K562 (cell line): ENCODE measurements around the gene ACSL3. TPM values are rescaled to one million over a fixed set of nuclear protein-coding genes. Genes with fewer than 3 reads are reported as not detected.

Experiments
- ATAC-seq: fragments of 200-7000 bp; cut with Tn5 transposase; 3 replicates; pipeline ENCODE4 v1.9.1; 2020; ENCODE audit warnings: moderate library complexity
- BruUV-seq: library from RNA; stranded (reverse); fragments of 400-500 nt; replicated peaks from 2 replicates; lab custom pipeline; 2021; lab: Mats Ljungman, UMichigan
- CTCF ChIA-PET: fragments of 300-600 bp; formaldehyde crosslinking; extraction: SDS; loops from one replicate; lab custom pipeline; 2021; ENCODE audit warnings: low intra/inter-chr PET ratio; lab: Yijun Ruan, JAX
- POLR2A ChIA-PET: fragments of 300-600, 350-650 bp; sonication (Branson Sonifier 250); formaldehyde crosslinking; extraction: SDS; loops from one replicate; lab custom pipeline; 2021; ENCODE audit warnings: antibody characterized with exemption, inconsistent platforms; lab: Yijun Ruan, JAX
- DNase-seq, 4 experiments: peaks; one replicate each; pipeline versions ENCODE4 v3.0.0 to v3.0.0-alpha.2; 2011 to 2018; ENCODE audit warnings: low spot score in 3 of 4, mixed read lengths in 3 of 4; ENCODE audit errors: extremely low read depth in 1 of 4
- FAIRE-seq: peaks from 2 replicates; lab custom pipeline; 2011; peaks lifted over from hg19 to GRCh38; lab: Jason Lieb, UNC
- H2AFZ ChIP-seq: 2 replicates; pipeline ENCODE4 v1.6.0; 2011; ENCODE audit warnings: low read depth, low read length, control low read depth, inconsistent platforms
- H3K27ac ChIP-seq: fragments of 200-600 bp; 3 replicates; pipeline ENCODE4 v1.8.0; 2011; ENCODE audit warnings: low read depth, mild to moderate bottlenecking, control low read depth, inconsistent platforms, low read length, moderate library complexity, mixed read lengths; ENCODE audit errors: extremely low read depth
- H3K27me3 ChIP-seq, 2 experiments: fragments of 300-600 bp in 1 of 2; 2 replicates in 1 of 2; 3 replicates in 1 of 2; pipeline versions ENCODE4 v1.6.0 to v1.8.0; 2011; ENCODE audit warnings: inconsistent platforms in 2 of 2, low read length in 2 of 2, mild to moderate bottlenecking in 1 of 2, mixed read lengths in 1 of 2, moderate library complexity in 1 of 2; ENCODE audit not compliant: control insufficient read depth in 2 of 2, insufficient read depth in 2 of 2
- H3K36me3 ChIP-seq: fragments of 300-600 bp; 3 replicates; pipeline ENCODE4 v1.8.0; 2011; ENCODE audit warnings: mild to moderate bottlenecking, low read length, inconsistent platforms; ENCODE audit not compliant: control insufficient read depth, insufficient read depth
- H3K4me1 ChIP-seq, 2 experiments: fragments of 200-600 bp in 1 of 2; replicated peaks in 1 of 2; 2 replicates in 1 of 2; 3 replicates in 1 of 2; pipeline versions ENCODE4 v1.5.1 to v1.8.0; 2011; ENCODE audit warnings: inconsistent platforms in 2 of 2, low read length in 2 of 2, mild to moderate bottlenecking in 1 of 2, mixed read lengths in 1 of 2, moderate library complexity in 1 of 2; ENCODE audit not compliant: control insufficient read depth in 2 of 2, insufficient read depth in 2 of 2
- H3K4me2 ChIP-seq: 2 replicates; pipeline ENCODE4 v1.6.1; 2011; ENCODE audit warnings: low read length, control low read depth, inconsistent platforms, mixed read lengths; ENCODE audit not compliant: insufficient read depth
- H3K4me3 ChIP-seq: fragments of 200-600 bp; sonication (generic), shearing (Covaris generic); 2 replicates; pipeline ENCODE4 v1.5.1; 2016; ENCODE audit warnings: control low read depth, inconsistent platforms
- H3K79me2 ChIP-seq: fragments of 200-600 bp; 3 replicates; pipeline ENCODE4 v1.8.0; 2011; ENCODE audit warnings: low read length, inconsistent platforms; ENCODE audit not compliant: control insufficient read depth, insufficient read depth
- H3K9ac ChIP-seq, 2 experiments: 2 replicates each; pipeline versions ENCODE4 v1.6.0 to v1.6.1; 2011; ENCODE audit warnings: low read depth in 2 of 2, low read length in 2 of 2, control low read depth in 1 of 2, inconsistent platforms in 1 of 2, mild to moderate bottlenecking in 1 of 2, mixed read lengths in 1 of 2; ENCODE audit not compliant: insufficient read depth in 1 of 2
- H3K9me1 ChIP-seq: one replicate; pipeline ENCODE4 v1.6.0; 2011; ENCODE audit warnings: inconsistent platforms, mild to moderate bottlenecking, low read length, moderate library complexity; ENCODE audit not compliant: control insufficient read depth, insufficient read depth
- H3K9me3 ChIP-seq: replicated peaks from 2 replicates; pipeline ENCODE4 v1.5.1; 2011; ENCODE audit warnings: low read depth, low read length, inconsistent platforms; ENCODE audit not compliant: control insufficient read depth, insufficient read depth
- H4K20me1 ChIP-seq: replicated peaks from 2 replicates; pipeline ENCODE4 v1.6.1; 2011; ENCODE audit warnings: low read length, inconsistent platforms, mixed read lengths; ENCODE audit not compliant: control insufficient read depth, insufficient read depth
- CBX8 ChIP-seq: fragments of 200-600 bp; sonication (generic); IDR thresholded peaks from 2 replicates; pipeline ENCODE4 v1.6.1; 2012; ENCODE audit warnings: borderline replicate concordance, mixed run types, low read depth, mild to moderate bottlenecking, moderate library complexity, mixed read lengths, low read length, control low read depth, inconsistent platforms; ENCODE audit not compliant: poor library complexity, severe bottlenecking; ENCODE audit errors: extremely low read depth
- CHCHD3 ChIP-seq: fragments of 250-450 bp; sonication (Bioruptor Pico); IDR thresholded peaks from 2 replicates; pipeline ENCODE4 v2.1.2; 2022; ENCODE audit warnings: mild to moderate bottlenecking
- GATAD2A ChIP-seq: fragments of 450-650 bp; IDR thresholded peaks from 2 replicates; pipeline ENCODE4 v1.6.1; 2017
- GATAD2B ChIP-seq: fragments of 450-650 bp; IDR thresholded peaks from 2 replicates; pipeline ENCODE4 v1.6.1; 2017; ENCODE audit warnings: mild to moderate bottlenecking, borderline replicate concordance
- HIVEP1 ChIP-seq: fragments of 250-450 bp; sonication (Bioruptor Pico); IDR thresholded peaks from 2 replicates; pipeline ENCODE4 v1.4.0; 2020; ENCODE audit warnings: mild to moderate bottlenecking
- HMGN3 ChIP-seq: IDR thresholded peaks from 2 replicates; pipeline ENCODE4 v1.6.1; 2011; ENCODE audit warnings: borderline replicate concordance, low read depth, mild to moderate bottlenecking, mixed read lengths, low read length; ENCODE audit not compliant: insufficient read length; ENCODE audit errors: extremely low read depth
- HNRNPH1 ChIP-seq: fragments of 200-400 bp; formaldehyde crosslinking; optimal IDR thresholded peaks from 2 replicates; pipeline ENCODE3; 2017; ENCODE audit warnings: low read depth, mild to moderate bottlenecking, low read length, moderate library complexity
- NFIC ChIP-seq: fragments of 450-650 bp; IDR thresholded peaks from 2 replicates; pipeline ENCODE4 v1.6.1; 2017; ENCODE audit warnings: mild to moderate bottlenecking, inconsistent platforms
- NR4A1 ChIP-seq, 2 experiments: fragments of 250-450 bp in 1 of 2; fragments of 450-650 bp in 1 of 2; sonication (Bioruptor Pico) in 1 of 2; IDR thresholded peaks; 2 replicates each; pipeline versions ENCODE4 v1.4.0 to v1.6.1; 2016 to 2020; ENCODE audit warnings: mild to moderate bottlenecking in 2 of 2, missing compliant biosample characterization in 1 of 2, missing genetic modification characterization in 1 of 2, moderate library complexity in 1 of 2
- PRPF4 ChIP-seq: fragments of 200-400 bp; formaldehyde crosslinking; IDR thresholded peaks from one replicate; pipeline ENCODE4 v1.6.1; 2017; ENCODE audit warnings: low read length, low read depth, mild to moderate bottlenecking; ENCODE audit not compliant: insufficient read depth, poor library complexity, severe bottlenecking
- XRCC3 ChIP-seq: fragments of 450-650 bp; IDR thresholded peaks from 2 replicates; pipeline ENCODE4 v1.6.1; 2017; ENCODE audit warnings: mild to moderate bottlenecking, moderate library complexity
- ZNF140 ChIP-seq: fragments of 250-450 bp; sonication (Bioruptor Pico); IDR thresholded peaks from 2 replicates; pipeline ENCODE4 v1.8.0; 2021; ENCODE audit warnings: moderate library complexity, mild to moderate bottlenecking, inconsistent platforms
- ZNF274 ChIP-seq: IDR thresholded peaks from 2 replicates; pipeline ENCODE4 v1.6.1; 2011; ENCODE audit warnings: low read depth, mild to moderate bottlenecking, low read length, moderate library complexity, borderline replicate concordance
- ZNF316 ChIP-seq: fragments of 450-650 bp; IDR thresholded peaks from 2 replicates; pipeline ENCODE4 v1.6.1; 2016
- WGBS: fragments of 100-300 bp; shearing (Covaris generic); methylation state at CpG from one replicate; pipeline ENCODE4 v1.1.6; 2016; ENCODE audit warnings: low coverage, mixed read lengths; ENCODE audit not compliant: insufficient coverage; ENCODE audit errors: missing lambda C conversion rate; 5-methylcytosine and 5-hydroxymethylcytosine counted together
- in situ Hi-C: fragments of 300-500 bp; cut with MboI; formaldehyde crosslinking; loops from 4 replicates; pipeline ENCODE4 v1.15.0; 2018; ENCODE audit warnings: inconsistent platforms, mixed read lengths
- intact Hi-C: fragments of 100-400 bp; cut with micrococcal nuclease; formaldehyde crosslinking; loops from 2 replicates; pipeline ENCODE4 v1.14.2; 2022
- polyA plus RNA-seq, 8 experiments: library from polyadenylated mRNA; depleted of rRNA in 4 of 8; stranded (reverse) in 5 of 8; unstranded in 3 of 8; fragments of >200 nt; fragmentation: Nextera tagmentation in 2 of 8; fragmentation: Illumina TruSeq in 1 of 8; extraction: Ambion mirVana in 2 of 8; extraction: Trizol in 1 of 8; gene quantifications; 2 replicates each; pipeline versions ENCODE4 v1.2.1 to v1.2.3, GENCODE V29; 2011 to 2014; ENCODE audit warnings: inconsistent platforms in 1 of 8, missing spikeins in 1 of 8
- total RNA-seq, 7 experiments: library from RNA; depleted of rRNA in 6 of 7; stranded (reverse); fragments of >200 nt in 6 of 7; fragmentation: Illumina TruSeq in 2 of 7; extraction: Trizol in 2 of 7; gene quantifications; 2 replicates each; pipeline versions ENCODE4 v1.2.1 to v1.2.3, GENCODE V29; 2011 to 2021; ENCODE audit warnings: low replicate concordance in 1 of 7

ACSL3 gene
- total and polyA plus RNA-seq, 9 of the 15 experiments (the other 6 are each of a cell fraction or from before 2014, with no cell fraction given) = 21.3 to 123 (median 85.2) TPM

- no peak for TF ChIP-seq HIVEP1 (CRISPR knock-in tag)
- no peak for TF ChIP-seq GATAD2B
- no peak for TF ChIP-seq NR4A1 (CRISPR knock-in tag; IDR thresholded peaks at IDR 0.05)
- no peak for TF ChIP-seq NR4A1 (tag; IDR thresholded peaks at IDR 0.05)
- no peak for TF ChIP-seq XRCC3
- TF ChIP-seq PRPF4 = no peak
- no peak for TF ChIP-seq HNRNPH1
- TF ChIP-seq NFIC = no peak
- no peak for TF ChIP-seq CBX8
- TF ChIP-seq GATAD2A = no peak
- TF ChIP-seq HMGN3 = no peak
- TF ChIP-seq ZNF274 = no peak
These were observed 86.0 kb downstream of the ACSL3 start (continued) for GRCh38 chr2:222946700-222947287.

- Histone ChIP-seq H3K36me3 (no peaks in the 10 kb centered on the region), H3K27me3 (no peaks in the 10 kb centered on the region)
- POLR2A ChIA-PET = interaction anchor here (0.7 to 1.2 kb wide), 2 partner anchors 15 to 1593 kb away, joined by 3 read pairs; no protein-coding TSS in a partner anchor
- no peak for TF ChIP-seq CHCHD3 (CRISPR knock-in tag)
- TF ChIP-seq ZNF140 (CRISPR knock-in tag) = no peak
- peak; percentile 33; the same call in 1 of the 2 replicates for TF ChIP-seq ZNF316
- TF ChIP-seq, all 486 proteins: peak for 1
- intact Hi-C loops = no loop called here
- WGBS = 0% methylated on average over 1 of the region's 1 CpG
- H3K9ac ChIP-seq = no peak overlapping the region
- H2AFZ ChIP-seq = no peak overlapping the region
- CTCF ChIA-PET = no interaction called here
- H4K20me1 ChIP-seq = no peaks in the 10 kb centered on the region
- DNase-seq (no peak), ATAC-seq (no peak), FAIRE-seq (no peak)
- H3K4me2 ChIP-seq = no peak overlapping the region
- no peaks in the 10 kb centered on the region for H3K4me1 ChIP-seq
- no peaks in the 10 kb centered on the region for H3K9me1 ChIP-seq
- in situ Hi-C loops = no loop called here
- no peaks in the 10 kb centered on the region for H3K9me3 ChIP-seq
- H3K79me2 ChIP-seq = no peaks in the 10 kb centered on the region
- no TSS peak for BruUV-seq
- no peak overlapping the region for H3K4me3 ChIP-seq
- H3K27ac ChIP-seq = no peak overlapping the region
These were observed 88.2 kb downstream of the ACSL3 start for GRCh38 chr2:222949073-222949472.
